GM12891 (cell line): ENCODE measurements around the gene CCDC87.

Experiments used
- PAX5 ChIP-seq: IDR thresholded peaks from 2 replicates; pipeline ENCODE4 v1.6.1; 2011; ENCODE audit warnings: low read length, moderate library complexity, mild to moderate bottlenecking; ENCODE audit not compliant: insufficient read depth, severe bottlenecking
- POLR2A ChIP-seq: IDR thresholded peaks from 2 replicates; pipeline ENCODE4 v1.6.1; 2011; ENCODE audit warnings: low read depth, low read length, control low read depth
- POLR2AphosphoS5 ChIP-seq: IDR thresholded peaks from 2 replicates; pipeline ENCODE4 v1.6.1; 2011; ENCODE audit warnings: low read depth, low read length, control low read depth
- POU2F2 ChIP-seq: IDR thresholded peaks from 2 replicates; pipeline ENCODE4 v1.6.1; 2011; ENCODE audit warnings: low read depth, mild to moderate bottlenecking, control low read depth, low read length, moderate library complexity
- SPI1 ChIP-seq: IDR thresholded peaks from 2 replicates; pipeline ENCODE4 v1.6.1; 2011; ENCODE audit warnings: low read depth, low read length, control low read depth
- TAF1 ChIP-seq: IDR thresholded peaks from 2 replicates; pipeline ENCODE4 v1.6.1; 2011; ENCODE audit warnings: low read depth, low read length, control low read depth

- TF ChIP-seq POLR2A (no peak), POLR2AphosphoS5 (no peak), PAX5 (no peak), TAF1 (no peak), POU2F2 (no peak), SPI1 (no peak)
Observed at GRCh38 chr11:66598993-66599392, 6.1 kb upstream of the CCDC87 start.
